K562 (cell line): Measurements from ENCODE around the gene CDCA4. TPM values are rescaled to one million over a fixed set of nuclear protein-coding genes. Genes with fewer than 3 reads are reported as not detected.

Experiments
- BCLAF1 ChIP-seq, 2 experiments: fragments of 450-650 bp in 1 of 2; IDR thresholded peaks; 2 replicates each; pipeline ENCODE4 v1.6.1; 2011 to 2017; ENCODE audit warnings: low read depth in 2 of 2, antibody characterized with exemption in 1 of 2, borderline replicate concordance in 1 of 2, low read length in 1 of 2, mild to moderate bottlenecking in 1 of 2, mixed read lengths in 1 of 2; ENCODE audit not compliant: control insufficient read depth in 1 of 2
- FOXP4 ChIP-seq: sonication (generic); formaldehyde crosslinking; IDR thresholded peaks from 2 replicates; pipeline ENCODE4 v1.8.0; 2022; ENCODE audit warnings: mild to moderate bottlenecking, missing genetic modification reagents, borderline replicate concordance
- GABPB2 ChIP-seq: fragments of 250-450 bp; sonication (Bioruptor Pico); conservative IDR thresholded peaks from 2 replicates; pipeline ENCODE4 v1.5.1; 2021; ENCODE audit warnings: mild to moderate bottlenecking
- MAZ ChIP-seq, 2 experiments: fragments of 450-650 bp in 1 of 2; sonication (generic) in 1 of 2; formaldehyde crosslinking; IDR thresholded peaks in 1 of 2; conservative IDR thresholded peaks in 1 of 2; 2 replicates each; pipeline versions ENCODE4 v1.4.0 to v1.5.0; 2020; ENCODE audit warnings: mild to moderate bottlenecking in 1 of 2, missing genetic modification reagents in 1 of 2
- SRSF7 ChIP-seq: fragments of 200-400 bp; formaldehyde crosslinking; optimal IDR thresholded peaks from 2 replicates; pipeline ENCODE3; 2017; ENCODE audit warnings: mild to moderate bottlenecking, low read depth, low read length
- ZNF830 ChIP-seq: fragments of 250-450 bp; sonication (Bioruptor Pico); IDR thresholded peaks from 2 replicates; pipeline ENCODE4 v1.5.0; 2021; ENCODE audit warnings: mild to moderate bottlenecking
- polyA plus RNA-seq, 8 experiments: library from polyadenylated mRNA; depleted of rRNA in 4 of 8; stranded (reverse) in 5 of 8; unstranded in 3 of 8; fragments of >200 nt; fragmentation: Nextera tagmentation in 2 of 8; fragmentation: Illumina TruSeq in 1 of 8; extraction: Ambion mirVana in 2 of 8; extraction: Trizol in 1 of 8; gene quantifications; 2 replicates each; pipeline versions ENCODE4 v1.2.1 to v1.2.3, GENCODE V29; 2011 to 2014; ENCODE audit warnings: inconsistent platforms in 1 of 8, missing spikeins in 1 of 8
- total RNA-seq, 7 experiments: library from RNA; depleted of rRNA in 6 of 7; stranded (reverse); fragments of >200 nt in 6 of 7; fragmentation: Illumina TruSeq in 2 of 7; extraction: Trizol in 2 of 7; gene quantifications; 2 replicates each; pipeline versions ENCODE4 v1.2.1 to v1.2.3, GENCODE V29; 2011 to 2021; ENCODE audit warnings: low replicate concordance in 1 of 7

Gene CDCA4
- total and polyA plus RNA-seq, 9 of the 15 experiments (the other 6 are each of a cell fraction or from before 2014, with no cell fraction given), result 6.6 to 44.2 (median 23.0) TPM

GRCh38 chr14:105012171-105012985 lies 8.5 kb downstream of the CDCA4 start (continued):
- no peak for TF ChIP-seq BCLAF1 (IDR thresholded peaks at IDR 0.05; ENCODE audit: borderline replicate concordance in 1 of 2, control insufficient read depth in 1 of 2, low read depth in 2 of 2, low read length in 1 of 2)
- TF ChIP-seq MAZ (CRISPR knock-in tag; conservative IDR thresholded peaks at IDR 0.05 in 1 of 2, IDR thresholded peaks at IDR 0.05 in 1 of 2), result no peak
- TF ChIP-seq FOXP4, result no peak
- TF ChIP-seq GABPB2 (CRISPR knock-in tag), result no peak
- no peak for TF ChIP-seq SRSF7
- no peak for TF ChIP-seq ZNF830 (CRISPR knock-in tag)
